Ishikawa (cell line): ENCODE measurements around the gene CDH23.

ENCODE experiments used
- CEBPB ChIP-seq: IDR thresholded peaks from 2 replicates; pipeline ENCODE4 v1.6.1; 2012
- EGR1 ChIP-seq: IDR thresholded peaks from 2 replicates; pipeline ENCODE4 v1.6.1; 2012
- EP300 ChIP-seq: IDR thresholded peaks from 2 replicates; pipeline ENCODE4 v1.6.1; 2012; ENCODE audit warnings: borderline replicate concordance
- FOXM1 ChIP-seq: IDR thresholded peaks from 2 replicates; pipeline ENCODE4 v1.6.1; 2012; ENCODE audit warnings: low read depth, borderline replicate concordance
- NFIC ChIP-seq: IDR thresholded peaks from 2 replicates; pipeline ENCODE4 v1.6.1; 2012
- RAD21 ChIP-seq: IDR thresholded peaks from 2 replicates; pipeline ENCODE4 v1.6.1; 2012; ENCODE audit warnings: low read depth
- REST ChIP-seq: IDR thresholded peaks from 2 replicates; pipeline ENCODE4 v1.6.1; 2012; ENCODE audit warnings: low read depth, mild to moderate bottlenecking
- TAF1 ChIP-seq: IDR thresholded peaks from 2 replicates; pipeline ENCODE4 v1.6.1; 2012; ENCODE audit warnings: low read depth, mild to moderate bottlenecking
- TCF12 ChIP-seq: IDR thresholded peaks from 2 replicates; pipeline ENCODE4 v1.6.1; 2012; ENCODE audit warnings: low read depth
- TEAD4 ChIP-seq: IDR thresholded peaks from 2 replicates; pipeline ENCODE4 v1.6.1; 2012
- USF1 ChIP-seq: IDR thresholded peaks from 2 replicates; pipeline ENCODE4 v1.6.1; 2012
- YY1 ChIP-seq: IDR thresholded peaks from 2 replicates; pipeline ENCODE4 v1.6.1; 2012; ENCODE audit warnings: low read depth
- ZBTB7A ChIP-seq: IDR thresholded peaks from 2 replicates; pipeline ENCODE4 v1.6.1; 2012; ENCODE audit warnings: low read depth
- TF ChIP-seq, protein P1 (sequence below): IDR thresholded peaks from 2 replicates; pipeline ENCODE4 v1.6.1; 2012

CDH23 gene

DNA sequence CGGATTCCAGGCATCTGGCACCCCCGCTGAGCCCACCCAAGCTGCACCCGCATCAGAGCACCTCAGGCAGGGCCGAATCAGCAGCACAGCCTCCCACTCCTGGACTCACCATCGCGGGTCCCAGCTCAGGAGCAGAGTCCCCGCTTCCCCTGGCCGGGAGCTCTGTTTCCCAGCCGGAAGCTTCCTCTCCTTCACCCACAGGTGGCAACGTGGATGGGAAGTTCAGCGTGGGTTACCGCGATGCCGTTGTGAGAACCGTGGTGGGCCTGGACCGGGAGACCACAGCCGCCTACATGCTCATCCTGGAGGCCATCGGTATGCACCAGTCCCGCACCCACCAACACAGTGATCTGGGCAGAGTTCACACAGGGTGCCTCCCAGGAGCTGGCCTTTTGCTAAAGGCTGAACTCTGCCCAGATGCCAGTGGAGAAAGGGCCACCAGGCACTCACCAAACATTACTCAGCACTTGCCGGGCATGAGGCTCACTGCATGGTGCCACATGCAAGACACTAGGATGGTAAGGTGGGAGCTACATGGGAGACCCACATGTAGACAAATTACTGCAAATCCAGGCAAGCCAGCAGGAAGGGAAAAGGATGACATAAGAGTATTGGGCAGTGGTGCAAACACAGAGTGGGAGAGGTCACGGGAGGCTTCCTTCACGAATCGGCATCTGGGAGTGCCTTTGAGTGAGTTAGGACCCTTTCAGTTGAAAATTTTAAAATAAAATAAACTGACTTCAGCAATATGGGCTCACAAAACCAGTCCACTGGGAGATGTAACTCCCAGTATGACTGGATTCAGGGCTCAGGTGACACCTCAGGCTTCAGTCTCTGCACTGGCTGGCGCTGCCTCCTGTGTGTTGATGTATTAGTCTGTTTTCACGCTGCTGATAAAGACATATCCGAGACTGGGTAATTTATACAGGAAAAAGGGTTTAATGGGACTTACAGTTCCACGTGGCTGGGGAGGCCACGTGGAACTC, 312.5 kb downstream of the CDH23 start:
- no peak for TF ChIP-seq EGR1

DNA sequence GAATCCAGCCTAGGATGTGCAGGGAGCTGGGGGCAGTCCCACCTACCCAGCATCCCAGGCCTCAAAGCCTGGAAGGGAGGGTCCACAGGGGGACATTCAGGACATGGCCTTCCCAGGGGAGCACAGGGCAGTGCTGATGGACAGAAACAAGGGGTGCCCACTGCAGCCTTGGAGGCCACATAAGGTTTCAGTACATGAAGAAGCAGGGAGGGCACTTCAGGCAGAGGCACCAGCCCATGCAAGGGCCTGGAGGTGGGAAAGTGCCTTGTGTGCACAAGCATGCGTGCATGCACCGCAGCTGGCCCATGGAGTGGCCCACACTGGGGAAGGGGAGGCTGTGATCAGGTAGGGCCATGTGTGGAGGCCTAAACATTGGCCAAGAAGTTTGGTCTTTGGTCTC, 313.8 kb downstream of the CDH23 start:
- TF ChIP-seq ZBTB7A = no peak

DNA sequence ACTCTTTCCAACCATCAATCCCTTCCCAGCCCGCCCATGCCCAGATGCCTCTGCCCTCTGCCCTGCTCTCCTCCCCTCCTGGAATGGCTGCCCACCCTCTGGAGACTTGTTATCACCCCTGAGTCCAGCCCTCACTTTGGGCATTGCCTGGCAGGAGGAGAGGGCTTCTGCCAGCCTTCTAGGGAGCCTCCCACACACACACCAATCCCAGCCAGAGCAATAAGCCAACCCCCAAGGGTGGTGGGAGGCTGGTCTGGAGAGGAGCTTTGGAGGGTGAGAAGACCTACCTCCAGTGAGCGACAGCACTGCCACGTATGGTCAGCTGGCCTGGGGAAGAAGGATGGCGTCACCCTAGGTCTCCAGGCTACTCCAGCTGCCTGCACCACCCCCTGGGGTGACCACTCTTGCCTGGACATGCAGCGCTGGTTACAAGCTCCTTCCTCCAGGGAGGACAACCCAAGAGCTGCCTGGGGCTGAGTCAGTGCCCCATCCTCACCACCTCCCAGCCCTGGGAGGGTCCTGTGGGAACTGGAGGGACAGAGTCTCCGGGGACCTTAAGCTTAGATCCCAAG, 314.4 kb downstream of the CDH23 start:
- TF ChIP-seq REST (no peak), USF1 (no peak), FOXM1 (no peak), CEBPB (no peak), TCF12 (no peak), ZBTB7A (no peak), EGR1 (no peak), YY1 (no peak), EP300 (no peak), TEAD4 (no peak), RAD21 (no peak), TAF1 (no peak), NFIC (no peak)
- TF ChIP-seq, protein P1, sequence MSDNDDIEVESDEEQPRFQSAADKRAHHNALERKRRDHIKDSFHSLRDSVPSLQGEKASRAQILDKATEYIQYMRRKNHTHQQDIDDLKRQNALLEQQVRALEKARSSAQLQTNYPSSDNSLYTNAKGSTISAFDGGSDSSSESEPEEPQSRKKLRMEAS = no peak

DNA sequence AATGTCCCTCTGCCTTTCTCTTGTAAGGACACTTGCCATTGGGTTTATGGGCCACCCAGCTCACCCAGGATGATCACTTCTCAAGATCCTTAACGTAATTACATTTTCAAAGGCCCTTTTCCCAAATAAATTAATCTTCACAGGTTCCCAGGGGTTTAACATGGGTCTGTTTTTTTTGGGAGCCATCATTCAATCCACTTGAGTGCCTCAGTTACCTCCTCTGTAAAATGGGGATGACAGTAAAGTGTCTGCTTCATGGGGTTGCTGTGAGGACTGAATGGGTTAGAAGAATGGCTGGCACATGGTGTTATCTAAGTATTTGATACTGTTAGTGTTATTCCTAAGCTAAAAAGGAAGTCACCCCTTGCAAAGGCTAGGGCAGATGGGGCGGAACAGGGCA, 315.4 kb downstream of the CDH23 start:
- no peak for TF ChIP-seq CEBPB

- TF ChIP-seq USF1 (no peak), CEBPB (no peak), TCF12 (no peak)
Observed at GRCh38 chr10:71712572-71713134, 315.9 kb downstream of the CDH23 start.

DNA sequence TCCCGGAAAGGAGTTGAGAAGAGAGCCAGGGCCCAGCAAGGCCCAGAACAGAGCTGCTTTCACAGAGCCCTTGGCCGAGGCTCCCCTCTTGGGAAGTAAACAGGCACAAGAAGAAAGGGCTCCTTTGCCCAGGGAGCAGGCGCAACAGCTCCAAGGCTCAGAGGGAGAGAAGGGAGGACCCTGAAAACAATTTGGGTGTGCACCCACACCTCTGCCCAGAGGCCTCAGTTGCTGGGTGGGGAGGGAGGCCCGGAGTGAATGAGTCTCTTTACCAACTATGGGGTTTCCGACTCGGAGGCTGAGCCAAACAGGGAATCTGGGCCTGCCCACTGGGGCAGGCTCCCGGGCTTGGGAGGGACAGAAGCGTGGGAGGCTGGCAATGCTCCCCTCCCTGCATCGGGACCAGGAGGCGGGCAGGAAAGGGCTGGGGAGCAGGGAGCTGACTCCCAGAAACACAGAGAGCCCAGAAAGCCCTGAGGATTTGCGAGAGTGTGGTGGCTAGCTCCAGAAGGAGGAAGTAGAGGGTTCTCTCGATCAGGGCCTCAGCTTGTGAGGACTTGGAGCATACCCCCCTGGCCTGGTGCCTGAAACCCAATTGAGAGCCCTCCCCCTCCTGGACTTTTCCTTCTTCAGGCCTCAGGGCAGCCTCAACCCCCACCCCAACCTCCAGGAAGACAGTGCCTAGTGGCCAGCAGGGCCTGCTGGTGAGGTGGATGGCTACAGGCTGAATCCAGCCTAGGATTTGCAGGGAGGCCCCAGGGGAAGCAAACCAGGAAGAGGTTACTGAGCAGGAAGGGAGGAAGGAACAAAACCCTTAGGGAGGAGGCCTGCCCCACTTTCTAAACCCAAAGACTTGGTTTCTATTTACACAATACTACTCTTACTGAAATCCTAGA, 316.7 kb downstream of the CDH23 start:
- TF ChIP-seq REST (no peak), EGR1 (peak; percentile 84), TEAD4 (no peak), RAD21 (peak; percentile 9; the same call in 1 of the 2 replicates)
- TF ChIP-seq, protein P1 = peak; percentile 27; the same call in 1 of the 2 replicates
